ENCODE results near the gene LAMA2. TPM values are rescaled to one million over a fixed set of nuclear protein-coding genes. Genes with fewer than 3 reads are reported as not detected.

Gene LAMA2
- total and polyA plus RNA-seq, 7 donors, result 8.8 to 59.0 (median 27.3) TPM

DNA sequence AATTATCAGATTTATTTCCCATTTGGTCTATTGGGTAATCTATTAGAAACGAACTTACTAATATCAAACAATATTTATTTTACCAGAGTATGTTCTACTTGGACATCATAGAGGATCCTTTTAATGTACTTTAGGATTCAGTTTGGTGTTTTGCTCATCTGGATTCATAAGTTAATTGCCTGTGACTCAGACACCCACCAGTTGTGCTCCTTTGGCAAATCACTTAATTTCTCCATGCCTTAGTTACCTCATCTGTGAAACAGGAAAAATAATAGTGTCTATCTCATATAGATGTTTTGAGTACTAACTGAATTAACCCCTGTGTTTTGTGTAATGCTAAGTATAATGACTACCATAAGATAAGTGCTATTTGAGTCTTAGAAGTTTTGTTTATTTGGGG lies 292.1 kb downstream of the LAMA2 start:
- TF ChIP-seq, protein P1, sequence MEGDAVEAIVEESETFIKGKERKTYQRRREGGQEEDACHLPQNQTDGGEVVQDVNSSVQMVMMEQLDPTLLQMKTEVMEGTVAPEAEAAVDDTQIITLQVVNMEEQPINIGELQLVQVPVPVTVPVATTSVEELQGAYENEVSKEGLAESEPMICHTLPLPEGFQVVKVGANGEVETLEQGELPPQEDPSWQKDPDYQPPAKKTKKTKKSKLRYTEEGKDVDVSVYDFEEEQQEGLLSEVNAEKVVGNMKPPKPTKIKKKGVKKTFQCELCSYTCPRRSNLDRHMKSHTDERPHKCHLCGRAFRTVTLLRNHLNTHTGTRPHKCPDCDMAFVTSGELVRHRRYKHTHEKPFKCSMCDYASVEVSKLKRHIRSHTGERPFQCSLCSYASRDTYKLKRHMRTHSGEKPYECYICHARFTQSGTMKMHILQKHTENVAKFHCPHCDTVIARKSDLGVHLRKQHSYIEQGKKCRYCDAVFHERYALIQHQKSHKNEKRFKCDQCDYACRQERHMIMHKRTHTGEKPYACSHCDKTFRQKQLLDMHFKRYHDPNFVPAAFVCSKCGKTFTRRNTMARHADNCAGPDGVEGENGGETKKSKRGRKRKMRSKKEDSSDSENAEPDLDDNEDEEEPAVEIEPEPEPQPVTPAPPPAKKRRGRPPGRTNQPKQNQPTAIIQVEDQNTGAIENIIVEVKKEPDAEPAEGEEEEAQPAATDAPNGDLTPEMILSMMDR (IDR thresholded peaks at IDR 0.05), result no peak
- no peaks in the 10 kb centered on the region for H3K4me1 ChIP-seq
- WGBS, 3 donors, result 75 to 87% (median 79%) methylated on average over 1 of the region's 1 CpG
- intact Hi-C loops (cut with DNase I), result no loop called here
- no peak overlapping the region for H3K4me3 ChIP-seq
- no peak overlapping the region for H3K27ac ChIP-seq
- no peaks in the 10 kb centered on the region for H3K9me3 ChIP-seq
- H3K27me3 ChIP-seq (ENCODE audit: insufficient read depth in 3 of 3, low read length in 2 of 3), result no peaks in the 10 kb centered on the region
- DNase-seq (no peak), ATAC-seq (no peak)
- H3K36me3 ChIP-seq (ENCODE audit: insufficient read depth in 1 of 2, low read depth in 1 of 2), result no peaks in the 10 kb centered on the region

DNA sequence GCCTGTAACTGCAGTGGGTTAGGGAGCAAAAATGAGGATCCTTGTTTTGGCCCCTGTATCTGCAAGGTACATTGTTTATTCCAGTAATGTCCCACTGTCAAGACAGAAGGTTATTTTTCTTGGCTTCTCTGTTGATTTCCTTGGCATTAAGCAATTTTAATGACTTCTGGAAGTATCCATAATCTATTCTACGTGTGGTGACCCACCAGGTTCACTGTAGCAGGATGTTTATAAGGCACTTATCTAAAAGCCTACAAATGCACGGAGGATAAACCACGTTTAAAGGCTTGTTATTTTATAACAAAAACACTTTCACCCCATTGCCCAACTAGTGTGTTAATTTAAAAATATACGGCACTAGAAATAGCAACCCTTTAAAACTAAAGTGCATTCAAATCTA lies 294.9 kb downstream of the LAMA2 start:
- TF ChIP-seq, protein P1 (IDR thresholded peaks at IDR 0.05), result no peak
- ATAC-seq, result no peak
- Histone ChIP-seq H3K27me3 (ENCODE audit: insufficient read depth in 3 of 3, low read length in 2 of 3) (no peaks in the 10 kb centered on the region), H3K9me3 (no peaks in the 10 kb centered on the region), H3K36me3 (ENCODE audit: insufficient read depth in 1 of 2, low read depth in 1 of 2) (no peaks in the 10 kb centered on the region), H3K4me1 (no peaks in the 10 kb centered on the region), H3K4me3 (no peak overlapping the region), H3K27ac (no peak overlapping the region)
- 67 to 76% (median 67%) methylated on average over 4 of the region's 4 CpGs for WGBS, 3 donors
- no peak for DNase-seq
- intact Hi-C loops (cut with DNase I), result no loop called here

DNA sequence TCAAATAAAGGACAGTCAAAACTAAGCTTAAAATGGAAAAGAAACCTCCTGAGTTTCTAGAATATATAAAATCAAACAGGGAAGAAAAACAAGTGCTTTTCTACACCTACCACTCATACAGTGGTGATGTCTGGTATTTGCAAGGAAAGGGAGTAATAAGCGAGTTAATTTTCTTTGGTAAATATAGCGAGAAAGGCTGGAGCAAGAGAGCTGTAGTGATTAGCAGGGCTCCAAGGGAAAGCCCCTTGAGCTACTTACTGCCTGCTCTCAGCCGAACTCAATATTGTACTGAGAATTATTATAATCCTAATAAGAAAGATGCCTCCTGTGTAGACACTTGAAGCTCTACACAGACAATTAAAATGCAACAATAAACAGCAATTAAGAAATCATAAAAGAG lies 296.3 kb downstream of the LAMA2 start:
- H3K27ac ChIP-seq, result no peak overlapping the region
- H3K36me3 ChIP-seq (ENCODE audit: insufficient read depth in 1 of 2, low read depth in 1 of 2), result no peaks in the 10 kb centered on the region
- TF ChIP-seq, protein P1 (IDR thresholded peaks at IDR 0.05), result no peak
- WGBS, 3 donors, result 75 to 82% (median 76%) methylated on average over 3 of the region's 3 CpGs
- no peak overlapping the region for H3K4me3 ChIP-seq
- DNase-seq (no peak), ATAC-seq (no peak)
- no peaks in the 10 kb centered on the region for H3K27me3 ChIP-seq (ENCODE audit: insufficient read depth in 3 of 3, low read length in 2 of 3)
- no peaks in the 10 kb centered on the region for H3K9me3 ChIP-seq
- H3K4me1 ChIP-seq, result no peaks in the 10 kb centered on the region
- intact Hi-C loops (cut with DNase I), result no loop called here

DNA sequence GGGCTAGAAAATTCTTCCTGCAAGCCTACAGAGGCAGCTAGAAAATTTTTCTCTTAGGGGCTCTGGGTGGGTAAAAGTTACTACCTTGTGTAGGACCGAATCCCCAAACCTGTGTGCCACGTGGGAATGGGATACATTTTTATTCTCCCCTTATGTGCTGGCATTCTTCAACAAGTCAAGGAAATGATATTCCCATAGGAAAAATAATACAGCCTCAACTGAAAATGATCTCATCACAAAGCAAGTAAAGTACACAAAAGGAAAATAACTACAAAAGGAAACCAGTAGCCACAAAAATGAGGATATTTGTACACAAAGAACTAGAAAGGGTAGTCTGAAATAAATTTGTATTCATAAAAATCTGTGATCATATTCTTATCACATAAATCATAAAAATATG lies 298.1 kb downstream of the LAMA2 start:
- TF ChIP-seq, protein P1 (IDR thresholded peaks at IDR 0.05), result no peak
- Histone ChIP-seq H3K36me3 (ENCODE audit: insufficient read depth in 1 of 2, low read depth in 1 of 2) (no peaks in the 10 kb centered on the region), H3K4me1 (peaks cover 3% of the 10 kb centered on the region), H3K27me3 (ENCODE audit: insufficient read depth in 3 of 3, low read length in 2 of 3) (no peaks in the 10 kb centered on the region), H3K27ac (no peak overlapping the region), H3K4me3 (no peak overlapping the region), H3K9me3 (no peaks in the 10 kb centered on the region)
- no peak for DNase-seq
- no peak for ATAC-seq
- intact Hi-C loops (cut with DNase I), result no loop called here
- WGBS, 3 donors, result 61 to 64% (median 61%) methylated on average over 2 of the region's 2 CpGs

DNA sequence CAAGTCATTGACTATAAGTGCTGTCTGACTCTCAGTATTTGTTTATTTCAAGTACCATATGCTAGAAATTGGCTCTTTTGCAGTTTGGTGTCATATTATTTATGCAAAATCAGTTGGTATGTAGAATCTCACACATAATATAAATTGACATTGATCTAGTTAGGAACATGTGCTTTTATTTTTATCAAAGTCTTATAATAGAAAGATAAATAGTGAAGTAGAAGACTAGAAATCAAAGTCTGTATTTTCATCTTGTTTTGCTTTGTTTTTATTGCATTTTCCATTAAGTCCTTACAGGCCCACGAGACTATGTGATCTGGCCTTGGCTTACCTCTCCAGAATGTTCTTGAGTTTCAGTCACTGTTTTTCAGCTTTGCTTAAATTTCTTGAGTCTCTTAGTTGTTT lies 300.3 kb downstream of the LAMA2 start:
- ATAC-seq (no peak), DNase-seq (no peak)
- Histone ChIP-seq H3K27me3 (ENCODE audit: insufficient read depth in 3 of 3, low read length in 2 of 3) (no peaks in the 10 kb centered on the region), H3K4me1 (peaks cover 3% of the 10 kb centered on the region), H3K9me3 (no peaks in the 10 kb centered on the region), H3K27ac (no peak overlapping the region), H3K36me3 (ENCODE audit: insufficient read depth in 1 of 2, low read depth in 1 of 2) (no peaks in the 10 kb centered on the region), H3K4me3 (no peak overlapping the region)
- WGBS, 3 donors, result 57 to 80% (median 65%) methylated on average over 1 of the region's 1 CpG
- intact Hi-C loops (cut with DNase I), result no loop called here
- TF ChIP-seq, protein P1 (IDR thresholded peaks at IDR 0.05), result no peak
